Measurements from ENCODE around the gene PTTG1.

PTTG1 gene

DNA sequence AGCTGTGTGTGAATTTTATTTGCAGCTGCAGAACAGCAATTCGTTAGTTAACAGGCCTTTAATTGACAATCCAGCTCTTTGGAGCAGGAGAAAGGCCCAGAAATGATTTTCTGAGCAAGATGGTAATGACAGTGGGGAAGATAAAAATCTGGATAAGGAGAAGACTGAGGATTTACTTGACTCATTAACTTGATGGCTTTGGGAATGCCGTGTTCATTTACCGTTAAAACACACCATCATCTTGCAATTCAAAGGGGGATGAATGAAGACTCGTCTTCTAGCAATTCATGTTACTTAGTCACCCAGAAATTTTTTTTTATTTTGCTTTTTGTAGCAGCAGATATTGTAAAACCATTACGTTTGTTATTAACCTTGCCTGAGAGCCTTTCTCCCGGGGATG, 52.0 kb downstream of the PTTG1 start:
- DNase-seq, result no peak

GRCh38 chr5:160474084-160474483, 52.4 kb downstream of the PTTG1 start:
- DNase-seq, result no peak

- DNase-seq, result no peak
Measured at GRCh38 chr5:160475864-160476438, 54.3 kb downstream of the PTTG1 start.

GRCh38 chr5:160477266-160477970, 55.8 kb downstream of the PTTG1 start:
- no peak for DNase-seq

- no peak for DNase-seq
Measured at GRCh38 chr5:160478163-160478562, 56.5 kb downstream of the PTTG1 start.

Measured in fibroblast of skin of abdomen (primary cell).